Raji (cell line): ENCODE measurements around the gene SIM2.

ENCODE experiments used
- POLR2A ChIP-seq: IDR thresholded peaks from 2 replicates; pipeline ENCODE4 v1.6.1; 2011; ENCODE audit warnings: low read depth, low read length, control low read depth; ENCODE audit not compliant: insufficient read depth

The SIM2 gene

GRCh38 chr21:36716836-36717235, 17.9 kb downstream of the SIM2 start:
- TF ChIP-seq POLR2A: no peak

- no peak for TF ChIP-seq POLR2A
Measured at GRCh38 chr21:36717976-36718375, 19.1 kb downstream of the SIM2 start.

DNA sequence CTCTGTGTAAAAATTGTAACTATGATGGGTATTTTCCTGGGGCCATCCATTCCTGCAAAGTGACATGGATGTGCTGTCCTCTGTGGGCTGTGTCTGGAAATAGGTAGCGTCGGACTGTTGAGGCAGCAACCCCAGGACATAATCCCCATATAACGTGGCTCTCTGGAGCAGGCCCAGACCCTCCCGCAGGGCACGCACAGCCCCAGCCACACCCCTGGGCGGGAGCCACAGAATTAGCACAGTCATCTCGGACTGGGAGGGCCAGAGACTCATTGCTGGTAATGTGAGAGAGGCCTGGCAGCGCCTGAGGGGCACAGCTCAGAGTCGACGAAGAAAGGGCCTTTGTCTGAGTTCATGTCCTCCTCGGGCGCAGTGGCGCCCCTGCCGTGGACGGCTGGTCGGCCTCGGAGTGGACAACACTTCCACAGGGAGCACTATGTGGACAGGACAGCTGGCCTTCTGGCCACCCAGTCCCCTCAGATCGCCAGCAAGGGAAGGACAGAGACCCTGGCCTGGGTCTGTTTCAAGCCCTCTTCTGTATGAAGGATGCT, 20.1 kb downstream of the SIM2 start:
- TF ChIP-seq POLR2A: no peak

DNA sequence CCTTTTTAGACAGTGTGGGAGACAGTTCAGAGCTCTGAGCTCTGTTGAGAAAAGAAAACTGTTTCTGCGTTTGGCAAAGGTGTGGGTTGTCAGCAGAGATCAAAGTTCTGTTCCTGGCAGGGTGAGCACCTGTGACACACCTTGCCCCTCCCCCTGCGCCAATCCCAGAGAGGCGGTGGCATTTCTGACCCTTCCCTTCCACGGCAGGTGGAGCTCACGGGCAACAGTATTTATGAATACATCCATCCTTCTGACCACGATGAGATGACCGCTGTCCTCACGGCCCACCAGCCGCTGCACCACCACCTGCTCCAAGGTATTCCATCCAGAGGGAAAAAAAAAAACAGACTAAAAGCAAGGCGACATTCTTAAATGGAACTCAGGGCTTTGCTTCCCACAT, 20.7 kb downstream of the SIM2 start:
- TF ChIP-seq POLR2A: no peak

DNA sequence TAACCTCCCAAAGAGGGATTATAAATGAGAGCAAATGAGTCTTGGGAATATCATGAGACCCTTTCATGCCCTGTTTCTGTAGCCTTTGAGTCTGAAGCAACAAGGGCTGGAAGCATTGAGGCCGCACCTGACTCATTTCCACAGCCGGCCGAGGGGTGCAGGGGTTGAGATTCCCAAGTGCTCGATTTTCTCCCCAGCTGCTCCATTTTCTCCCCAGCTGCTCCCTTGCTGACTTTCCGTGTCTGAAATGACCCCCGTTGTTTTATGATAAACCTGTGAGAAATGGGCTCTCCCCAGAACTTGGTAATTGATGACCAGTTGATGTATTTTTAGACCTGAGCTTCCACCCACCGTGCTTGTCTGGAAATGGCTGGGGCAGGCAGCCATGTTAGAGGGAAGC, 22.9 kb downstream of the SIM2 start:
- no peak for TF ChIP-seq POLR2A

- no peak for TF ChIP-seq POLR2A
Measured at GRCh38 chr21:36722370-36723368, 23.8 kb downstream of the SIM2 start.

DNA sequence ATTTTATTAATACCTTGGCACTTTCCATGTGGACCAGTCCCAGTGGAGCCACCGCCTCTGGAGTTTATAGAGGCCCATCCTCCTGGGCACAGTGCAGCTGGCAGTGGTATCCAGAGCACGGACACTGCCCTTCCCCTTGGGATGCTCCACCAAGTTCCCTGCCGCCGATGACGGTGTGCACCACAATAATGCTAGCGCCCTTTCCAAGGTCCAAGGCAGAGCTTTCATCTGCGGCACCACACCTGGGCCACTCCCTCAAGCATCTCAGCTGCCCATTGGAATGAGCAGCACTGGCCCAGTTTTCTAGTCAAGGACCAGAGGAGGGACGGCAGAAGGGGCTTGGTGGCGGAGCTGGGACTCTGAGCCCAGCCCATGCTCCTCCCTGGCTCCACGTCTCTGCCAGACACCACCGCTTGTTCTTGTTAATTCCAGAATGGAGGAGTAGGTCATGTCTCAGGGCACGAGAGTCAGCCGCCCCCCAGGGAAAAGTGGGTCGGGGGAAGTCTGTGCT, 24.5 kb downstream of the SIM2 start:
- TF ChIP-seq POLR2A: no peak

DNA sequence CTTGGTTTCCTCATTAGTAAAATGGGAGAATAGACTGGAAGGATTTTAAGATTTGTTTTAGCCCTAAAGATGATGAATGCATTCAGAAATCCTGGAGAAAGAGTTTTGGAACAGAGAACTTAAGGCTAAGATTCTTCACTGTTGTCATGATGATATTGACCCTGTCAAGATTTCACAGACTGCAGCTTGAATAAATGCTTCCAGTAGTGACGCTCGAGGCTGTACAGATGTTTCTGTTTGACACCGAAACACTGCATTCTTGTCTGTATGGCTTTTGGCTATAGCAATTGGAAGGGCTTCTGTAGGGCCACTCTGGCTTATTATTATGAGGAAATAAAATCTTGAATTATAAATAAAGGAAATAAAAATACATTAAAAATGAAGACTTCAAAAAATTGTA, 25.7 kb downstream of the SIM2 start:
- TF ChIP-seq POLR2A: no peak

GRCh38 chr21:36725793-36726386, 27.0 kb downstream of the SIM2 start:
- TF ChIP-seq POLR2A: no peak

- TF ChIP-seq POLR2A: no peak
Measured at GRCh38 chr21:36727866-36728265, 29.0 kb downstream of the SIM2 start.

GRCh38 chr21:36728371-36729111, 29.6 kb downstream of the SIM2 start:
- TF ChIP-seq POLR2A: no peak

DNA sequence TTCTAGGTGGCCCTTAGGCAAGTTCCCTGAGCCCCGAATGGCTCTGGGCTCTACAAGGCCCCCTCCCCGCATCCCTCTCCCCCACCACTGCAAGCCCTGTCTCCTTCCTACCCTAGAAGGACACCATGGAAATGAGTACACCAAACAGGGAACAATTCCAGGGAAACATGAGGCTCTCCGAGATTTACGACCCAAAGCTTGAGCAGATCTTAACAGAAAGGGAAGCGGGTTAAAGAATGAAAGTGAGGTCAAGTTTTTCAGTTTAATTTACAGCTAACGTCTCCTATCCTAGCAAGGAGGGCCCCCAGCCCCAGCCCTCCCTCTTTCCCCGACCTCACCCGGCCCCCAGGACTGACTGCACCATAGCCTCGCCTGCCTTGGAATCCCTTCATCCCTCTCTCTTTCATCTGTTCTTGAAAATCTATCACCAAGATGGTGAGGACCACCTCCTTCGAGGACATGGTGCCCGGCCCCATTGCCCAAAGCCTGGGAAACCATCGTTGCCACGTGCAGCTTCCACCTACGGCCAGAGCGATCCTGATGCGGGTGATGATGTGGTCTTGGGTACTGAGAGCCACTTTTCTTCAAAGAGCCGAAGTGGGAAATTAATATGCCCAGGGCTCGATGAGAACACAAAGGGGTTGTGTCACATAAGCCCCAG, 30.5 kb downstream of the SIM2 start:
- no peak for TF ChIP-seq POLR2A

GRCh38 chr21:36730291-36731281, 31.7 kb downstream of the SIM2 start:
- no peak for TF ChIP-seq POLR2A
